Smooth muscle cell (in vitro differentiated cells): ENCODE measurements around the gene ZRANB1. TPM values are rescaled to one million over a fixed set of nuclear protein-coding genes. Genes with fewer than 3 reads are reported as not detected.

Experiments
- DNase-seq: peaks from one replicate; lab custom pipeline; 2025; ENCODE audit not compliant: unreplicated experiment; lab: John Stamatoyannopoulos, UW
- H2AFZ ChIP-seq: fragments of 200-600 bp; sonication (generic); 2 replicates; pipeline ENCODE4 v1.6.0; 2016; ENCODE audit warnings: antibody characterized with exemption, low read depth, mild to moderate bottlenecking
- H3F3A ChIP-seq: fragments of 200-600 bp; sonication (generic); 2 replicates; pipeline ENCODE4 v1.6.0; 2017; ENCODE audit warnings: antibody characterized with exemption, low read depth
- H3K27ac ChIP-seq: fragments of 200-600 bp; sonication (generic); 2 replicates; pipeline ENCODE4 v1.5.1; 2016; ENCODE audit warnings: low read depth, mild to moderate bottlenecking
- H3K27me3 ChIP-seq: fragments of 200-600 bp; sonication (generic); 2 replicates; pipeline ENCODE4 v1.6.1; 2016; ENCODE audit warnings: low read depth, mild to moderate bottlenecking
- H3K36me3 ChIP-seq: fragments of 200-600 bp; sonication (generic); 2 replicates; pipeline ENCODE4 v1.5.1; 2016; ENCODE audit warnings: low read depth
- H3K4me1 ChIP-seq: fragments of 200-600 bp; sonication (generic); 2 replicates; pipeline ENCODE4 v1.5.1; 2016; ENCODE audit warnings: low read depth
- H3K4me2 ChIP-seq: fragments of 200-600 bp; sonication (generic); 2 replicates; pipeline ENCODE4 v1.6.0; 2016; ENCODE audit warnings: mild to moderate bottlenecking
- H3K4me3 ChIP-seq: fragments of 200-600 bp; sonication (generic); 2 replicates; pipeline ENCODE4 v1.5.1; 2016; ENCODE audit warnings: mild to moderate bottlenecking
- H3K79me2 ChIP-seq: fragments of 200-600 bp; sonication (generic); 2 replicates; pipeline ENCODE4 v1.6.0; 2016; ENCODE audit warnings: low read depth, mild to moderate bottlenecking
- H3K9ac ChIP-seq: fragments of 200-600 bp; sonication (generic); 2 replicates; pipeline ENCODE4 v1.6.0; 2016; ENCODE audit warnings: low read depth
- H3K9me3 ChIP-seq: fragments of 200-600 bp; sonication (generic); replicated peaks from 2 replicates; pipeline ENCODE4 v1.5.1; 2016; ENCODE audit warnings: low read depth
- H4K20me1 ChIP-seq: fragments of 200-600 bp; sonication (generic); 2 replicates; pipeline ENCODE4 v1.6.0; 2016; ENCODE audit warnings: low read depth
- CTCF ChIP-seq: fragments of 200-600 bp; sonication (generic); IDR thresholded peaks from 2 replicates; pipeline ENCODE4 v1.5.1; 2017; ENCODE audit warnings: borderline replicate concordance, mild to moderate bottlenecking, antibody characterized with exemption; ENCODE audit not compliant: insufficient read depth, poor library complexity, severe bottlenecking
- WGBS: methylation state at CpG from one replicate; pipeline ENCODE4 v1.1.7; 2016; ENCODE audit warnings: low lambda C conversion rate; 5-methylcytosine and 5-hydroxymethylcytosine counted together
- polyA plus RNA-seq: library from polyadenylated mRNA; unstranded; fragments of >200 nt; fragmentation: Nextera tagmentation; extraction: Ambion mirVana; gene quantifications from 2 replicates; pipeline ENCODE4 v1.2.1, GENCODE V29; 2016
- total RNA-seq: library from RNA; depleted of rRNA; stranded (reverse); fragments of >200 nt; gene quantifications from 2 replicates; pipeline ENCODE4 v1.2.3, GENCODE V29; 2014

Gene ZRANB1
- total and polyA plus RNA-seq, 2 experiments from 2014 or later = 7.5 to 24.1 TPM

- no peak for TF ChIP-seq CTCF
- H3K4me3 ChIP-seq = no peak overlapping the region
- WGBS = 95% methylated on average over 16 of the region's 16 CpGs
- no peaks in the 10 kb centered on the region for H3F3A ChIP-seq
- no peak overlapping the region for H2AFZ ChIP-seq
- no peaks in the 10 kb centered on the region for H3K36me3 ChIP-seq
- no peak overlapping the region for H3K4me2 ChIP-seq
- H3K9ac ChIP-seq = no peak overlapping the region
- DNase-seq = no peak
- H4K20me1 ChIP-seq = peaks cover 100% of the 10 kb centered on the region
- no peaks in the 10 kb centered on the region for H3K9me3 ChIP-seq
- H3K79me2 ChIP-seq = peaks cover 59% of the 10 kb centered on the region
- no peak overlapping the region for H3K27ac ChIP-seq
- H3K27me3 ChIP-seq = no peaks in the 10 kb centered on the region
- no peaks in the 10 kb centered on the region for H3K4me1 ChIP-seq
These were observed 69.4 kb downstream of the ZRANB1 start for GRCh38 chr10:125011171-125011925.

- 94% methylated on average over 27 of the region's 27 CpGs for WGBS
- Histone ChIP-seq H3K9me3 (no peaks in the 10 kb centered on the region), H3K27me3 (no peaks in the 10 kb centered on the region), H3K4me2 (no peak overlapping the region), H3K9ac (no peak overlapping the region), H3K36me3 (no peaks in the 10 kb centered on the region), H3F3A (no peaks in the 10 kb centered on the region), H3K4me3 (no peak overlapping the region), H4K20me1 (peaks cover 100% of the 10 kb centered on the region), H3K27ac (no peak overlapping the region), H3K79me2 (peaks cover 58% of the 10 kb centered on the region), H3K4me1 (no peaks in the 10 kb centered on the region), H2AFZ (no peak overlapping the region)
- no peak for DNase-seq
- no peak for TF ChIP-seq CTCF
These were observed 70.2 kb downstream of the ZRANB1 start for GRCh38 chr10:125011926-125012705.

- Histone ChIP-seq H3K9me3 (no peaks in the 10 kb centered on the region), H3F3A (no peaks in the 10 kb centered on the region), H3K4me3 (no peak overlapping the region), H3K27ac (no peak overlapping the region), H3K4me2 (no peak overlapping the region), H2AFZ (no peak overlapping the region), H3K27me3 (no peaks in the 10 kb centered on the region), H3K79me2 (peaks cover 57% of the 10 kb centered on the region), H3K9ac (no peak overlapping the region), H4K20me1 (peaks cover 100% of the 10 kb centered on the region), H3K4me1 (no peaks in the 10 kb centered on the region), H3K36me3 (no peaks in the 10 kb centered on the region)
- DNase-seq = no peak
- WGBS = 95% methylated on average over 15 of the region's 15 CpGs
- no peak for TF ChIP-seq CTCF
These were observed 71.1 kb downstream of the ZRANB1 start for GRCh38 chr10:125012851-125013528.
